SK-N-SH treated with all-trans-retinoic acid at 6 μM for 48 hours (cell line): Measurements from ENCODE around the gene PLD5.

Experiments used
- ATAC-seq: fragments of 200-7000 bp; cut with Tn5 transposase; 3 replicates; pipeline ENCODE4 v1.9.1; 2020; ENCODE audit warnings: mild to moderate bottlenecking, moderate library complexity
- ARNTL ChIP-seq: fragments of 450-650 bp; formaldehyde crosslinking; IDR thresholded peaks from 2 replicates; pipeline ENCODE4 v1.5.0; 2020; ENCODE audit warnings: low read depth, mild to moderate bottlenecking, moderate library complexity, borderline replicate concordance
- BACH2 ChIP-seq: fragments of 250-450 bp; sonication (Bioruptor Pico); IDR thresholded peaks from 2 replicates; pipeline ENCODE4 v1.9.0; 2021; ENCODE audit warnings: mild to moderate bottlenecking, borderline replicate concordance
- ESRRG ChIP-seq: fragments of 250-450 bp; sonication (Bioruptor Pico); IDR thresholded peaks from 2 replicates; pipeline ENCODE4 v1.6.1; 2021; ENCODE audit warnings: mild to moderate bottlenecking
- GLIS3 ChIP-seq: fragments of 250-450 bp; sonication (Bioruptor Pico); IDR thresholded peaks from 2 replicates; pipeline ENCODE4 v1.5.0; 2020; ENCODE audit warnings: mild to moderate bottlenecking, moderate library complexity
- ISL1 ChIP-seq: fragments of 250-450 bp; sonication (Bioruptor Pico); IDR thresholded peaks from 2 replicates; pipeline ENCODE4 v2.1.2; 2022; ENCODE audit warnings: mild to moderate bottlenecking, moderate library complexity
- PPARA ChIP-seq: fragments of 250-450 bp; sonication (Bioruptor Pico); IDR thresholded peaks from 2 replicates; pipeline ENCODE4 v1.5.0; 2020; ENCODE audit warnings: mild to moderate bottlenecking, borderline replicate concordance
- RARB ChIP-seq: fragments of 250-450 bp; sonication (Bioruptor Pico); IDR thresholded peaks from 2 replicates; pipeline ENCODE4 v1.8.0; 2021; ENCODE audit warnings: mild to moderate bottlenecking, moderate library complexity
- SNAI2 ChIP-seq: fragments of 250-450 bp; sonication (Bioruptor Pico); IDR thresholded peaks from 2 replicates; pipeline ENCODE4 v1.5.0; 2020; ENCODE audit warnings: mild to moderate bottlenecking, moderate library complexity
- TCF4 ChIP-seq: fragments of 250-450 bp; sonication (Bioruptor Pico); IDR thresholded peaks from 2 replicates; pipeline ENCODE4 v1.8.0; 2021; ENCODE audit warnings: mild to moderate bottlenecking, moderate library complexity, borderline replicate concordance
- TOX ChIP-seq: fragments of 250-450 bp; sonication (Bioruptor Pico); IDR thresholded peaks from 2 replicates; pipeline ENCODE4 v1.8.0; 2021; ENCODE audit warnings: mild to moderate bottlenecking, moderate library complexity, borderline replicate concordance
- ZFP3 ChIP-seq: fragments of 250-450 bp; sonication (Bioruptor Pico); IDR thresholded peaks from 2 replicates; pipeline ENCODE4 v1.5.0; 2020; ENCODE audit warnings: mild to moderate bottlenecking, moderate library complexity
- ZFP30 ChIP-seq: fragments of 450-650 bp; formaldehyde crosslinking; IDR thresholded peaks from 2 replicates; pipeline ENCODE4 v1.5.0; 2022; ENCODE audit warnings: mild to moderate bottlenecking, moderate library complexity
- ZNF565 ChIP-seq: fragments of 450-650 bp; formaldehyde crosslinking; conservative IDR thresholded peaks from 2 replicates; pipeline ENCODE4 v1.5.0; 2020; ENCODE audit warnings: low read depth, mild to moderate bottlenecking, moderate library complexity
- ZNF70 ChIP-seq: fragments of 450-650 bp; formaldehyde crosslinking; IDR thresholded peaks from 2 replicates; pipeline ENCODE4 v1.5.0; 2020; ENCODE audit warnings: mild to moderate bottlenecking, moderate library complexity
- ZNF8 ChIP-seq: fragments of 450-650 bp; formaldehyde crosslinking; IDR thresholded peaks from 2 replicates; pipeline ENCODE4 v1.5.0; 2020; ENCODE audit warnings: mild to moderate bottlenecking, moderate library complexity
- TF ChIP-seq, protein P1 (sequence below): fragments of 250-450 bp; sonication (Bioruptor Pico); IDR thresholded peaks from 2 replicates; pipeline ENCODE4 v1.8.0; 2020; ENCODE audit warnings: mild to moderate bottlenecking, moderate library complexity, borderline replicate concordance
- TF ChIP-seq, protein P2 (sequence below): fragments of 250-450 bp; sonication (Bioruptor Pico); IDR thresholded peaks from 2 replicates; pipeline ENCODE4 v1.5.1; 2020; ENCODE audit warnings: low read depth, mild to moderate bottlenecking, moderate library complexity
- TF ChIP-seq, protein P3 (sequence below): fragments of 250-450 bp; sonication (Bioruptor Pico); IDR thresholded peaks from 2 replicates; pipeline ENCODE4 v1.5.0; 2020; ENCODE audit warnings: mild to moderate bottlenecking, moderate library complexity
- TF ChIP-seq, protein P4 (sequence below): fragments of 250-450 bp; sonication (Bioruptor Pico); IDR thresholded peaks from 2 replicates; pipeline ENCODE4 v1.5.1; 2021; ENCODE audit warnings: mild to moderate bottlenecking, moderate library complexity
- TF ChIP-seq, protein P5 (sequence below): fragments of 250-450 bp; sonication (Bioruptor Pico); IDR thresholded peaks from 2 replicates; pipeline ENCODE4 v1.8.0; 2021; ENCODE audit warnings: low read depth, mild to moderate bottlenecking, moderate library complexity, borderline replicate concordance

The PLD5 gene

DNA sequence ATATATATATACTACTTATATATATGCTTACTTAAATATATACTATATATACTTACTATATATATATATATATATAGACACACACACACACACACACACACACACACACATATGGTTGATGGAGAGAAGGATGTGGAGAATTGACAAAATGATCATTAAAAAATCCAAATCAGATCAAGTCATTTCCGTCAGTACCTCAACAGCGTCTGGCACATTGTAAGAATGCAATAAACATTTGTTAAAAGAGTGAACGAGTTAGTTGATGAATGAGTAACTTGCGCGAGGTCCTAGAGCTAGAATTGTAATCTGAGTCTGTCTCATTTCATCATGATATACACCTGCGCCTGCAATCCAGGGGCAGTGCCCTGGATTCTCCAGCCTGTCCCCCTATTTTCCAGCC is 282.6 kb downstream of the PLD5 start (continued):
- TF ChIP-seq, protein P1, sequence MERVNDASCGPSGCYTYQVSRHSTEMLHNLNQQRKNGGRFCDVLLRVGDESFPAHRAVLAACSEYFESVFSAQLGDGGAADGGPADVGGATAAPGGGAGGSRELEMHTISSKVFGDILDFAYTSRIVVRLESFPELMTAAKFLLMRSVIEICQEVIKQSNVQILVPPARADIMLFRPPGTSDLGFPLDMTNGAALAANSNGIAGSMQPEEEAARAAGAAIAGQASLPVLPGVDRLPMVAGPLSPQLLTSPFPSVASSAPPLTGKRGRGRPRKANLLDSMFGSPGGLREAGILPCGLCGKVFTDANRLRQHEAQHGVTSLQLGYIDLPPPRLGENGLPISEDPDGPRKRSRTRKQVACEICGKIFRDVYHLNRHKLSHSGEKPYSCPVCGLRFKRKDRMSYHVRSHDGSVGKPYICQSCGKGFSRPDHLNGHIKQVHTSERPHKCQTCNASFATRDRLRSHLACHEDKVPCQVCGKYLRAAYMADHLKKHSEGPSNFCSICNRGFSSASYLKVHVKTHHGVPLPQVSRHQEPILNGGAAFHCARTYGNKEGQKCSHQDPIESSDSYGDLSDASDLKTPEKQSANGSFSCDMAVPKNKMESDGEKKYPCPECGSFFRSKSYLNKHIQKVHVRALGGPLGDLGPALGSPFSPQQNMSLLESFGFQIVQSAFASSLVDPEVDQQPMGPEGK (CRISPR knock-in tag): no peak

DNA sequence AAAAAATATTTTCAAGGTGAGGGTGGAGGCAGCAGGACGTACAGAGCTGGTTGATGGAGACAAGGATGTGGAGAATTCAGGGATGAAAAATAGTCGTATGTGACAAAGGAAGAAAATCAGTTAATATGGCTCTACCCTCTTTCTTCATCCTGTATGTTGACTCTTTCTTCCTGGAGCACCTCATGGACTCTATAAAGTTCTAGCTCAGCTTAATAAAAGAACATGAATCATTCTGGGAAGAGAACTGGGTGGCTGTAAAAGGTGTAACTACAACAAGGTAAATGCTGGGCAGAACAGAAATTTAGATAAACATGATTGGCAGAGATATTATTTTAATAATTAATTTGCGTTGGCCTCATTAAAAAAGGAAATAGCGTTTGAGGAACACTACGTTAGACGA is 283.8 kb downstream of the PLD5 start:
- ATAC-seq: no peak
- TF ChIP-seq ZFP30 (CRISPR knock-in tag): no peak
- TF ChIP-seq ZNF70 (CRISPR knock-in tag): no peak
- no peak for TF ChIP-seq ZNF565 (CRISPR knock-in tag)
- TF ChIP-seq RARB: no peak
- TF ChIP-seq, protein P1 (CRISPR knock-in tag): no peak
- no peak for TF ChIP-seq ZFP3 (CRISPR knock-in tag)
- TF ChIP-seq, protein P2, sequence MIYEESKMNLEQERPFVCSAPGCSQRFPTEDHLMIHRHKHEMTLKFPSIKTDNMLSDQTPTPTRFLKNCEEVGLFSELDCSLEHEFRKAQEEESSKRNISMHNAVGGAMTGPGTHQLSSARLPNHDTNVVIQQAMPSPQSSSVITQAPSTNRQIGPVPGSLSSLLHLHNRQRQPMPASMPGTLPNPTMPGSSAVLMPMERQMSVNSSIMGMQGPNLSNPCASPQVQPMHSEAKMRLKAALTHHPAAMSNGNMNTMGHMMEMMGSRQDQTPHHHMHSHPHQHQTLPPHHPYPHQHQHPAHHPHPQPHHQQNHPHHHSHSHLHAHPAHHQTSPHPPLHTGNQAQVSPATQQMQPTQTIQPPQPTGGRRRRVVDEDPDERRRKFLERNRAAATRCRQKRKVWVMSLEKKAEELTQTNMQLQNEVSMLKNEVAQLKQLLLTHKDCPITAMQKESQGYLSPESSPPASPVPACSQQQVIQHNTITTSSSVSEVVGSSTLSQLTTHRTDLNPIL: no peak
- TF ChIP-seq ISL1 (CRISPR knock-in tag): no peak
- no peak for TF ChIP-seq GLIS3 (CRISPR knock-in tag)
- TF ChIP-seq BACH2 (CRISPR knock-in tag): no peak
- no peak for TF ChIP-seq TOX (CRISPR knock-in tag)
- TF ChIP-seq, protein P3, sequence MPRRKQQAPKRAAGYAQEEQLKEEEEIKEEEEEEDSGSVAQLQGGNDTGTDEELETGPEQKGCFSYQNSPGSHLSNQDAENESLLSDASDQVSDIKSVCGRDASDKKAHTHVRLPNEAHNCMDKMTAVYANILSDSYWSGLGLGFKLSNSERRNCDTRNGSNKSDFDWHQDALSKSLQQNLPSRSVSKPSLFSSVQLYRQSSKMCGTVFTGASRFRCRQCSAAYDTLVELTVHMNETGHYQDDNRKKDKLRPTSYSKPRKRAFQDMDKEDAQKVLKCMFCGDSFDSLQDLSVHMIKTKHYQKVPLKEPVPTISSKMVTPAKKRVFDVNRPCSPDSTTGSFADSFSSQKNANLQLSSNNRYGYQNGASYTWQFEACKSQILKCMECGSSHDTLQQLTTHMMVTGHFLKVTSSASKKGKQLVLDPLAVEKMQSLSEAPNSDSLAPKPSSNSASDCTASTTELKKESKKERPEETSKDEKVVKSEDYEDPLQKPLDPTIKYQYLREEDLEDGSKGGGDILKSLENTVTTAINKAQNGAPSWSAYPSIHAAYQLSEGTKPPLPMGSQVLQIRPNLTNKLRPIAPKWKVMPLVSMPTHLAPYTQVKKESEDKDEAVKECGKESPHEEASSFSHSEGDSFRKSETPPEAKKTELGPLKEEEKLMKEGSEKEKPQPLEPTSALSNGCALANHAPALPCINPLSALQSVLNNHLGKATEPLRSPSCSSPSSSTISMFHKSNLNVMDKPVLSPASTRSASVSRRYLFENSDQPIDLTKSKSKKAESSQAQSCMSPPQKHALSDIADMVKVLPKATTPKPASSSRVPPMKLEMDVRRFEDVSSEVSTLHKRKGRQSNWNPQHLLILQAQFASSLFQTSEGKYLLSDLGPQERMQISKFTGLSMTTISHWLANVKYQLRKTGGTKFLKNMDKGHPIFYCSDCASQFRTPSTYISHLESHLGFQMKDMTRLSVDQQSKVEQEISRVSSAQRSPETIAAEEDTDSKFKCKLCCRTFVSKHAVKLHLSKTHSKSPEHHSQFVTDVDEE (CRISPR knock-in tag): no peak
- TF ChIP-seq, protein P4, sequence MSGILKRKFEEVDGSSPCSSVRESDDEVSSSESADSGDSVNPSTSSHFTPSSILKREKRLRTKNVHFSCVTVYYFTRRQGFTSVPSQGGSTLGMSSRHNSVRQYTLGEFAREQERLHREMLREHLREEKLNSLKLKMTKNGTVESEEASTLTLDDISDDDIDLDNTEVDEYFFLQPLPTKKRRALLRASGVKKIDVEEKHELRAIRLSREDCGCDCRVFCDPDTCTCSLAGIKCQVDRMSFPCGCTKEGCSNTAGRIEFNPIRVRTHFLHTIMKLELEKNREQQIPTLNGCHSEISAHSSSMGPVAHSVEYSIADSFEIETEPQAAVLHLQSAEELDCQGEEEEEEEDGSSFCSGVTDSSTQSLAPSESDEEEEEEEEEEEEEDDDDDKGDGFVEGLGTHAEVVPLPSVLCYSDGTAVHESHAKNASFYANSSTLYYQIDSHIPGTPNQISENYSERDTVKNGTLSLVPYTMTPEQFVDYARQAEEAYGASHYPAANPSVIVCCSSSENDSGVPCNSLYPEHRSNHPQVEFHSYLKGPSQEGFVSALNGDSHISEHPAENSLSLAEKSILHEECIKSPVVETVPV: no peak
- no peak for TF ChIP-seq PPARA
- no peak for TF ChIP-seq ESRRG (CRISPR knock-in tag)
- no peak for TF ChIP-seq ARNTL (CRISPR knock-in tag)
- TF ChIP-seq, protein P5, sequence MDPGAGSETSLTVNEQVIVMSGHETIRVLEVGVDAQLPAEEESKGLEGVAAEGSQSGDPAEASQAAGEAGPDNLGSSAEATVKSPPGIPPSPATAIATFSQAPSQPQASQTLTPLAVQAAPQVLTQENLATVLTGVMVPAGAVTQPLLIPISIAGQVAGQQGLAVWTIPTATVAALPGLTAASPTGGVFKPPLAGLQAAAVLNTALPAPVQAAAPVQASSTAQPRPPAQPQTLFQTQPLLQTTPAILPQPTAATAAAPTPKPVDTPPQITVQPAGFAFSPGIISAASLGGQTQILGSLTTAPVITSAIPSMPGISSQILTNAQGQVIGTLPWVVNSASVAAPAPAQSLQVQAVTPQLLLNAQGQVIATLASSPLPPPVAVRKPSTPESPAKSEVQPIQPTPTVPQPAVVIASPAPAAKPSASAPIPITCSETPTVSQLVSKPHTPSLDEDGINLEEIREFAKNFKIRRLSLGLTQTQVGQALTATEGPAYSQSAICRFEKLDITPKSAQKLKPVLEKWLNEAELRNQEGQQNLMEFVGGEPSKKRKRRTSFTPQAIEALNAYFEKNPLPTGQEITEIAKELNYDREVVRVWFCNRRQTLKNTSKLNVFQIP (CRISPR knock-in tag): no peak
- no peak for TF ChIP-seq TCF4

DNA sequence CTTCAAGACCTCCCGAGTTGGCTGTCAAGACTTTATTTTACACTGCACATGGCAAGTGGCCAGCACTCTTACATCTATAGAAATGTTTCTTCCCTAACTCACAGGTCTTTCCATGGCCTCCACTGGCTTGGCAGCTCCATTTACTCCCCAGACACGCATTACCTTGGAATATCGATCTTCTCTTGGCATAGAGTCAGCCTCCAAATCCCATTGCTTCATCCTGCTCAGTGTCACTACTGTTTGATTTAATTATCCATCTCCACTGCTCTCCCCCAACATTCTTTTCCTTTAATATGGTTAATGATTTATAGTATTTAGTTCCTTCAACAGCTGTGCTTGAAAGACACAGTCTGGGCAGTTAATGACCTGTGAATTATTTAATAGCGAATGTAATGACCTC is 284.4 kb downstream of the PLD5 start:
- no peak for ATAC-seq
- TF ChIP-seq ZNF70 (CRISPR knock-in tag) (no peak), ARNTL (CRISPR knock-in tag) (no peak), ZNF8 (CRISPR knock-in tag) (no peak), SNAI2 (no peak), ZFP30 (CRISPR knock-in tag) (no peak)
- TF ChIP-seq, protein P5 (CRISPR knock-in tag): no peak
